Astrocyte (in vitro differentiated cells and primary cell): ENCODE data around the gene MBTPS2. TPM values are rescaled to one million over a fixed set of nuclear protein-coding genes. Genes with fewer than 3 reads are reported as not detected.

ENCODE experiments used
- DNase-seq: peaks from one replicate; pipeline ENCODE4 v3.0.0-alpha.2; 2010; ENCODE audit warnings: low read depth
- FAIRE-seq: peaks from 2 replicates; lab custom pipeline; 2011; peaks lifted over from hg19 to GRCh38; lab: Jason Lieb, UNC
- H2AFZ ChIP-seq: 2 replicates; pipeline ENCODE4 v1.6.0; 2012; ENCODE audit warnings: low read depth, low read length, inconsistent platforms
- H3K27ac ChIP-seq: 2 replicates; pipeline ENCODE4 v1.5.1; 2011; ENCODE audit warnings: low read depth, low read length, inconsistent platforms
- H3K27me3 ChIP-seq: 2 replicates; pipeline ENCODE4 v1.6.0; 2011; ENCODE audit warnings: low read length, inconsistent platforms; ENCODE audit not compliant: insufficient read depth
- H3K36me3 ChIP-seq: 2 replicates; pipeline ENCODE4 v1.5.1; 2011; ENCODE audit warnings: low read length, inconsistent platforms; ENCODE audit not compliant: insufficient read depth
- H3K4me1 ChIP-seq: 2 replicates; pipeline ENCODE4 v1.5.1; 2011; ENCODE audit warnings: low read length, inconsistent platforms; ENCODE audit not compliant: insufficient read depth
- H3K4me2 ChIP-seq: 2 replicates; pipeline ENCODE4 v1.6.0; 2012; ENCODE audit warnings: low read length, inconsistent platforms
- H3K4me3 ChIP-seq: 2 replicates; pipeline ENCODE4 v1.5.1; 2011; ENCODE audit warnings: low read depth, mild to moderate bottlenecking, low read length, inconsistent platforms; ENCODE audit not compliant: insufficient read depth
- H3K79me2 ChIP-seq: 2 replicates; pipeline ENCODE4 v1.6.0; 2012; ENCODE audit warnings: mild to moderate bottlenecking, low read length, inconsistent platforms; ENCODE audit not compliant: insufficient read depth
- H3K9ac ChIP-seq: 2 replicates; pipeline ENCODE4 v1.6.0; 2012; ENCODE audit warnings: mild to moderate bottlenecking, low read length, inconsistent platforms
- H3K9me3 ChIP-seq: 2 replicates; pipeline ENCODE4 v1.5.1; 2012; ENCODE audit warnings: low read depth, mild to moderate bottlenecking, low read length, inconsistent platforms; ENCODE audit not compliant: insufficient read depth
- H4K20me1 ChIP-seq: 2 replicates; pipeline ENCODE4 v1.6.0; 2012; ENCODE audit warnings: low read length, inconsistent platforms; ENCODE audit not compliant: insufficient read depth
- H3K27ac Mint-ChIP-seq: one replicate; pipeline ENCODE4 v1.8.0; 2021; ENCODE audit warnings: mild to moderate bottlenecking, mixed read lengths; ENCODE audit not compliant: unreplicated experiment
- H3K27me3 Mint-ChIP-seq: one replicate; pipeline ENCODE4 v1.8.0; 2021; ENCODE audit warnings: low read depth, mixed read lengths; ENCODE audit not compliant: unreplicated experiment
- H3K36me3 Mint-ChIP-seq: one replicate; pipeline ENCODE4 v1.8.0; 2021; ENCODE audit warnings: low read depth, mixed read lengths; ENCODE audit not compliant: unreplicated experiment
- H3K4me1 Mint-ChIP-seq: one replicate; pipeline ENCODE4 v1.8.0; 2021; ENCODE audit warnings: low read depth, mixed read lengths; ENCODE audit not compliant: unreplicated experiment
- H3K4me3 Mint-ChIP-seq: one replicate; pipeline ENCODE4 v1.8.0; 2021; ENCODE audit warnings: mild to moderate bottlenecking, moderate library complexity, mixed read lengths; ENCODE audit not compliant: unreplicated experiment
- H3K9me3 Mint-ChIP-seq: one replicate; pipeline ENCODE4 v1.8.0; 2021; ENCODE audit warnings: mild to moderate bottlenecking, mixed read lengths; ENCODE audit not compliant: unreplicated experiment
- EZH2 ChIP-seq: IDR thresholded peaks from 2 replicates; pipeline ENCODE4 v1.6.1; 2012; ENCODE audit warnings: mild to moderate bottlenecking, low read length, inconsistent platforms; ENCODE audit not compliant: insufficient read depth
- total RNA-seq: library from RNA; stranded (reverse); gene quantifications from 2 replicates; pipeline ENCODE4 v1.2.1, GENCODE V29; 2021
- TF ChIP-seq, protein P1 (sequence below): IDR thresholded peaks from 2 replicates; pipeline ENCODE4 v1.5.1; 2011; ENCODE audit warnings: low read depth, mild to moderate bottlenecking, inconsistent platforms, low read length, moderate library complexity; ENCODE audit not compliant: insufficient read depth

The MBTPS2 gene
- total RNA-seq, 1 donor from 2014 or later = 18.8 TPM

GRCh38 chrX:21821875-21822274 is 17.5 kb upstream of the MBTPS2 start:
- no peak for TF ChIP-seq EZH2
- TF ChIP-seq, protein P1, sequence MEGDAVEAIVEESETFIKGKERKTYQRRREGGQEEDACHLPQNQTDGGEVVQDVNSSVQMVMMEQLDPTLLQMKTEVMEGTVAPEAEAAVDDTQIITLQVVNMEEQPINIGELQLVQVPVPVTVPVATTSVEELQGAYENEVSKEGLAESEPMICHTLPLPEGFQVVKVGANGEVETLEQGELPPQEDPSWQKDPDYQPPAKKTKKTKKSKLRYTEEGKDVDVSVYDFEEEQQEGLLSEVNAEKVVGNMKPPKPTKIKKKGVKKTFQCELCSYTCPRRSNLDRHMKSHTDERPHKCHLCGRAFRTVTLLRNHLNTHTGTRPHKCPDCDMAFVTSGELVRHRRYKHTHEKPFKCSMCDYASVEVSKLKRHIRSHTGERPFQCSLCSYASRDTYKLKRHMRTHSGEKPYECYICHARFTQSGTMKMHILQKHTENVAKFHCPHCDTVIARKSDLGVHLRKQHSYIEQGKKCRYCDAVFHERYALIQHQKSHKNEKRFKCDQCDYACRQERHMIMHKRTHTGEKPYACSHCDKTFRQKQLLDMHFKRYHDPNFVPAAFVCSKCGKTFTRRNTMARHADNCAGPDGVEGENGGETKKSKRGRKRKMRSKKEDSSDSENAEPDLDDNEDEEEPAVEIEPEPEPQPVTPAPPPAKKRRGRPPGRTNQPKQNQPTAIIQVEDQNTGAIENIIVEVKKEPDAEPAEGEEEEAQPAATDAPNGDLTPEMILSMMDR = no peak
- no peak overlapping the region for H3K4me3 Mint-ChIP-seq
- no peaks in the 10 kb centered on the region for H3K36me3 ChIP-seq

DNA sequence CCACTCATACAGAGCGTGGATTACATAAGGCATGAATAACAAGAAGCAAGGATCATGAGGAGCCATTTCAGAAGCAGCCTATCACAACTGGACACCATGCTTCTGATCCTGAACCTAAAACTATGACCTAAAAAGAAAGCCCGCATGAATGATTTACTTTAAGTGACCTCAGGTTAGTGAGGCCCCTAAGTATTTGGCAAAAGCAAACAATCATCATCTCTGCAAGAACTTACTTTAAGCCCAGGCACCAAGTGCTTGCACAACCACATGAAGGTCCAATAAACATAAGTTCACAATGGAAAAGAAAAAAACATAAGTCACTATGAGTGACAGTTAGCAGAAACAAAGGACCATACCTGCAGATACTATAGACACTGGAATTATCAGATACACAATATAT is 7.9 kb upstream of the MBTPS2 start:
- no peaks in the 10 kb centered on the region for H3K27me3 ChIP-seq
- no peaks in the 10 kb centered on the region for H3K27me3 Mint-ChIP-seq
- no peaks in the 10 kb centered on the region for H3K36me3 ChIP-seq
- H4K20me1 ChIP-seq = no peaks in the 10 kb centered on the region
- FAIRE-seq (peak; percentile 17), DNase-seq (no peak)
- no peak overlapping the region for H3K9ac ChIP-seq
- no peaks in the 10 kb centered on the region for H3K9me3 Mint-ChIP-seq
- no peak overlapping the region for H3K27ac ChIP-seq
- no peaks in the 10 kb centered on the region for H3K4me1 ChIP-seq
- H3K36me3 Mint-ChIP-seq = no peaks in the 10 kb centered on the region
- H3K9me3 ChIP-seq = no peaks in the 10 kb centered on the region
- no peak overlapping the region for H3K27ac Mint-ChIP-seq
- no peak overlapping the region for H3K4me3 Mint-ChIP-seq
- no peaks in the 10 kb centered on the region for H3K79me2 ChIP-seq
- H3K4me3 ChIP-seq = no peak overlapping the region
- H2AFZ ChIP-seq = no peak overlapping the region
- no peaks in the 10 kb centered on the region for H3K4me1 Mint-ChIP-seq
- TF ChIP-seq EZH2 = no peak
- TF ChIP-seq, protein P1 = no peak
- H3K4me2 ChIP-seq = no peak overlapping the region

More at GRCh38 chrX:21821875-21822274, 17.5 kb upstream of the MBTPS2 start:
- no peaks in the 10 kb centered on the region for H3K27me3 ChIP-seq
- no peak overlapping the region for H3K4me2 ChIP-seq
- no peaks in the 10 kb centered on the region for H3K9me3 Mint-ChIP-seq
- no peaks in the 10 kb centered on the region for H3K4me1 Mint-ChIP-seq
- H3K4me1 ChIP-seq = no peaks in the 10 kb centered on the region
- H3K27ac Mint-ChIP-seq = no peak overlapping the region
- no peak overlapping the region for H2AFZ ChIP-seq
- no peaks in the 10 kb centered on the region for H3K9me3 ChIP-seq
- H3K4me3 ChIP-seq = no peak overlapping the region
- no peaks in the 10 kb centered on the region for H3K79me2 ChIP-seq
- DNase-seq (no peak), FAIRE-seq (no peak)
- H4K20me1 ChIP-seq = no peaks in the 10 kb centered on the region
- no peaks in the 10 kb centered on the region for H3K27me3 Mint-ChIP-seq
- no peak overlapping the region for H3K9ac ChIP-seq
- no peaks in the 10 kb centered on the region for H3K36me3 Mint-ChIP-seq
- no peak overlapping the region for H3K27ac ChIP-seq

DNA sequence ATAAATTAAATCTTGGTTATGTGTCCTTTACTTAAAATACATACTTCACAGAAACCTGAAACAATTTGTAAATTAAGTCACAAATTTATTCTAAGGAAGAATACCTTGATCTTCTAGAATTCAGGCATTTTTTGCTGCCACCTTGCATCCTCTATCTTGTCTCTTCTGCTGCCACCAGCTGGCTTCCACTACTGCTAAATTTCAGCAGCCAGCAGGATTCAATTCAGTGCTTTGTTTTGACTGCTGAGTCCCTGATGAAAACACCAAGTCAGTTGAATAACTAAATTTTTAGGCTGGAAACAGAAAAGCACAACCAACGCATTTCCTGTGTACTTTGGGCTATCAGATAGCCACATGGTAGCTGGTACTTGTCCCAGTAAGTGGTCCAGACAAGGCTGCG is 2.4 kb upstream of the MBTPS2 start:
- no peak for TF ChIP-seq EZH2
- TF ChIP-seq, protein P1 = no peak
- no peaks in the 10 kb centered on the region for H3K27me3 ChIP-seq
- H3K79me2 ChIP-seq = peaks cover 19% of the 10 kb centered on the region
- H3K27ac Mint-ChIP-seq = no peak overlapping the region
- no peaks in the 10 kb centered on the region for H3K27me3 Mint-ChIP-seq
- DNase-seq = no peak
- no peak overlapping the region for H2AFZ ChIP-seq
- no peaks in the 10 kb centered on the region for H4K20me1 ChIP-seq
- H3K9ac ChIP-seq = no peak overlapping the region
- no peak for FAIRE-seq
- H3K36me3 Mint-ChIP-seq = no peaks in the 10 kb centered on the region
- no peaks in the 10 kb centered on the region for H3K4me1 ChIP-seq
- no peak overlapping the region for H3K27ac ChIP-seq
- H3K36me3 ChIP-seq = no peaks in the 10 kb centered on the region
- H3K4me1 Mint-ChIP-seq = no peaks in the 10 kb centered on the region
- H3K4me3 ChIP-seq = no peak overlapping the region
- H3K9me3 Mint-ChIP-seq = no peaks in the 10 kb centered on the region
- no peak overlapping the region for H3K4me3 Mint-ChIP-seq
- no peak overlapping the region for H3K4me2 ChIP-seq
- no peaks in the 10 kb centered on the region for H3K9me3 ChIP-seq
